Ovary (tissue), 9 donors: ENCODE measurements around the gene THAP11. TPM values are rescaled to one million over a fixed set of nuclear protein-coding genes. Genes with fewer than 3 reads are reported as not detected.

Source experiments
- DNase-seq, 5 donors: peaks; one replicate each; pipeline ENCODE4 v3.0.0-alpha.2; 2019 to 2020
- H3K27ac ChIP-seq, 2 donors: fragments of 200-600 bp; one replicate each; pipeline versions ENCODE4 v1.5.1 to v1.8.0; 2019 to 2022
- H3K27me3 ChIP-seq: fragments of 200-600 bp; one replicate; pipeline ENCODE4 v1.8.0; 2022
- H3K36me3 ChIP-seq: fragments of 200-600 bp; sonication (generic); one replicate; pipeline ENCODE4 v1.5.1; 2019
- H3K4me1 ChIP-seq: one replicate; pipeline ENCODE4 v1.8.1; 2013; ENCODE audit warnings: mild to moderate bottlenecking, moderate library complexity; ENCODE audit not compliant: insufficient read depth
- H3K4me3 ChIP-seq: fragments of 200-600 bp; sonication (generic); one replicate; pipeline ENCODE4 v1.5.1; 2017
- H3K9me3 ChIP-seq, 2 donors: fragments of 200-600 bp in 1 of 2; sonication (generic) in 1 of 2; one replicate each; pipeline versions ENCODE4 v1.5.1 to v1.8.1; 2013 to 2019; ENCODE audit warnings: mild to moderate bottlenecking in 1 of 2, moderate library complexity in 1 of 2
- CTCF ChIP-seq, 3 donors: fragments of 450-650 bp in 2 of 3; fragments of 200-600 bp in 1 of 3; IDR thresholded peaks; one replicate each; pipeline versions ENCODE4 v1.5.1 to v1.8.0; 2016 to 2022; ENCODE audit warnings: antibody characterized with exemption in 3 of 3, mild to moderate bottlenecking in 1 of 3
- EP300 ChIP-seq: sonication (generic); formaldehyde crosslinking; IDR thresholded peaks from one replicate; pipeline ENCODE4 v1.6.1; 2017; ENCODE audit warnings: antibody characterized with exemption
- POLR2A ChIP-seq: fragments of 450-650 bp; IDR thresholded peaks from one replicate; pipeline ENCODE4 v1.6.1; 2017; ENCODE audit warnings: antibody characterized with exemption, mild to moderate bottlenecking, moderate library complexity
- WGBS, 3 donors: extraction: QIAGEN DNeasy Blood & Tissue Kit in 1 of 3; methylation state at CpG; one replicate each; pipeline versions ENCODE4 v1.1.5 to v1.1.7; 2013 to 2017; 5-methylcytosine and 5-hydroxymethylcytosine counted together
- intact Hi-C, 4 donors: fragments of 100-400 bp; cut with DNase I; formaldehyde crosslinking; loops; one replicate each; pipeline versions ENCODE4 v1.11.0 to v1.15.1; 2022 to 2023
- polyA plus RNA-seq, 2 donors: library from polyadenylated mRNA; stranded (reverse); fragments of 200-250 nt in 1 of 2; fragments of 350-450 nt in 1 of 2; fragmentation: Illumina TruSeq in 1 of 2; extraction: RNeasy Lipid Tissue Mini Kit (QIAGEN cat#74804) in 1 of 2; gene quantifications; one replicate each; pipeline ENCODE4 v1.2.3, GENCODE V29; 2013 to 2014
- total RNA-seq, 7 donors: library from RNA; depleted of rRNA in 2 of 7; stranded (reverse); fragments of >200 nt in 2 of 7; fragmentation: NEBNext Ultra II Directional in 3 of 7; extraction: Animal tissue kit (Norgen Biotek cat#: 25700) in 3 of 7; gene quantifications; one replicate each; pipeline versions ENCODE4 v1.1.0 to v1.2.4, GENCODE V29; 2016 to 2023
- donor health status: DM: no; HTN: no; CAD: no; lungs with moderate emphysema.
- donor health status: DM: no; HTN: no; CAD: no.
- donor health status: Bipolar disorder and iron deficiency.
- donor health status: DM: yes; HTN: yes; CAD: no.
- donor health status: DM: no; HTN: no; CAD: no.
- donor health status: DM: yes; HTN: yes; CAD: no.

Gene THAP11
- total and polyA plus RNA-seq, 9 donors = 17.3 to 59.7 (median 42.9) TPM

DNA sequence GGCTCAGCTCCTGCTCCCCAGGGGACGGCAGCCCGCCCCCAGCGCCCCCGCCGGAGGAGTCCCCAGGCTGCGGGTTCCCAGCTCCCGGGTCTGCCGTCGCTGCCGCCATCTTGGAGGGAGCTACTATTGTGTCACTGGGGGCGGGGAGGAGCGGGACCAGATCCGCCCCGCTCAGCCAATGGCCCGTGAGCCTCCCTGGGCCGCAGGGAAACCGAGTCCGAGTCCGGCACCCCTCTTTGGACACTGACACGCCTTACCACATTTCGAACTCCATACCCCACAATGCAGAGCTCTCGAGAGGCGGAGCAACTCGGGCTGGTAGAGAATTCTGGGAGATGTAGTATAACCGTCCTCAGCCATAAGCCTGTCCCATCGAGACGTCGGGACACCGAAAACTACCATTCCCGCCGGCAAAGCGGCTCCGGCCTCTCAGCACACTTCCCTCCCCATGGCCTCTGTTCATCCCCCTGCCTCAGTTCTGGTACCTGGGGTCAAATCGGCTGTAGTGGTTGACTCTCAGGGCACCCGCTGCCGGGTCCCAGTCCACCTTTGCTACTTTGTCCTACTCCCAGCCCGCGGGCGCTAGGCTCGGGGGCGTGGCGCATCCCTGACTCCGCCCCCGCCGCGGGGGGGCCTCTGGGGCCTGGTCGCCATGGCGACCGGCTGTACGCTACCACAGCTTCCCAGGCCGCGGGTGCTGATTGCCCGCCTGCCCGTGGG is 35.5 kb upstream of the THAP11 start, which contains the start of the genes RANBP10 and TSNAXIP1:
RANBP10 (minus strand) TSS at position 133 of the 720 bp plus-strand sequence; CDS start at position 109, 24 bp downstream.
TSNAXIP1 (plus strand) TSS at position 462 of the 720 bp plus-strand sequence. CDS start 261 bp downstream, outside the sequence.
- Histone ChIP-seq H3K27me3 (no peaks in the 10 kb centered on the region), H3K27ac (peak within 1 kb of the TSS; percentile 52 to 71), H3K4me3 (peak within 1 kb of the TSS; percentile 100), H3K9me3 (no peaks in the 10 kb centered on the region), H3K4me1 (peaks cover 4% of the 10 kb centered on the region), H3K36me3 (no peaks in the 10 kb centered on the region)
- WGBS, 3 donors = 1% methylated on average over 31 to 54 of the region's 54 CpGs
- DNase-seq = peak; percentile 95 to 97 (median 96)
- intact Hi-C loops = loop anchor here in 1 of 4 donors (10.0 kb wide), 1 partner anchor 132 kb away; no protein-coding TSS in a partner anchor
- no peak for TF ChIP-seq EP300
- peak; percentile 86 for TF ChIP-seq POLR2A

DNA sequence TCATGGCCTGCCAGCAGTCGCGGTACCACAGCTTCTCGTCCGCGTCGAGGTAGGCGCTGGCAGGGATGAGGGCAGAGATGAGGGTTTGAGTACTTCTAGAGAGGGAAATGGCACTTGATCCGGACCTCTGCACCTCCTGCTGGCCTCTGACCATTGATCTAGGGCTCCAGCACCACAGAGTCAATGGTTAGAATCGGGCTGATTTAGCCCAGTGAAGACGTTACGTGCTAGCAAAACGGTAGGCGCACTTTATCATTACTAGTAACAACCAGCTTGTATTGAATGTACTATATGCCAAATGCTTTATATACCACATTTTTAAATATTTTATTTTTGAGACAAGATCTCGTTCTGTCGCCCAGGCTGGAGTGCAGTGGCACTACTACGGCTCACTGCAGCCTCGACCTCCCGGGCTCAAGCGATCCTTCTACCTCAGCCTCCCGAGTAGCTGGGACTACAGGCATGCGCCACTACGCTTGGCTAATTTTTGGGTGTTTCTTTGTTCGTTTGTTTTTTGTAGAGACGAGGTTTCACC is 34.9 kb upstream of the THAP11 start:
- Histone ChIP-seq H3K4me3 (peak overlapping the region; percentile 100), H3K27me3 (no peaks in the 10 kb centered on the region), H3K27ac (no peak overlapping the region), H3K4me1 (peaks cover 4% of the 10 kb centered on the region), H3K9me3 (no peaks in the 10 kb centered on the region), H3K36me3 (no peaks in the 10 kb centered on the region)
- DNase-seq = no peak
- WGBS, 3 donors = 22 to 35% (median 24%) methylated on average over 17 to 24 of the region's 24 CpGs
- no peak for TF ChIP-seq CTCF (IDR thresholded peaks at IDR 0.05)
- no peak for TF ChIP-seq POLR2A
- TF ChIP-seq EP300 = no peak
- intact Hi-C loops = loop anchor here in 1 of 4 donors (10.0 kb wide), 1 partner anchor 132 kb away; no protein-coding TSS in a partner anchor

DNA sequence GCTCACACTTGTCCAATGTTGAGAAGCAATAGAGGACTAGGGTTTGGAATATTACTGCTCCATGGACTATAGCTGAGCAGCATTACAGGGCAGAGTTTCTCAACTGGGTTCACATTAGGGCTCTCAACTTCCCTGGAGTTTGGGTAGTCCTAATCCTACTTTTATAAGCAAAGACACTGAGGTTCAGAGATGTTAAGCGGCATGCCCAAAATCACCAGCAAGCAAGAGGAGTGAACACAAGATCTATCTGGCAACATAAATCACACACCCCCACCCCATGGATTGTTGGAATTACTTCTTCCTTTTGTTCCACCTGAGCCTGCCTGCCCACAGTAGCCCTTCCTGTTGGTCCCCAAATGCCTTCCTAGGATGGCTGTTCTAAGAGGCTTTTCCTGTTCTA is 30.2 kb upstream of the THAP11 start:
- no peaks in the 10 kb centered on the region for H3K27me3 ChIP-seq
- H3K27ac ChIP-seq = no peak overlapping the region
- H3K36me3 ChIP-seq = no peaks in the 10 kb centered on the region
- H3K4me1 ChIP-seq = no peaks in the 10 kb centered on the region
- WGBS, 3 donors = 92 to 100% (median 98%) methylated on average over 1 of the region's 1 CpG
- intact Hi-C loops = no loop called here
- no peak overlapping the region for H3K4me3 ChIP-seq
- TF ChIP-seq CTCF (IDR thresholded peaks at IDR 0.05) (no peak), POLR2A (no peak), EP300 (no peak)
- DNase-seq = no peak
- H3K9me3 ChIP-seq = no peaks in the 10 kb centered on the region

GRCh38 chr16:67814567-67814966 is 27.6 kb upstream of the THAP11 start:
- intact Hi-C loops = no loop called here
- TF ChIP-seq EP300 (no peak), POLR2A (no peak), CTCF (IDR thresholded peaks at IDR 0.05) (no peak)
- Histone ChIP-seq H3K9me3 (no peaks in the 10 kb centered on the region), H3K27ac (no peak overlapping the region), H3K4me3 (no peak overlapping the region), H3K4me1 (no peaks in the 10 kb centered on the region), H3K36me3 (no peaks in the 10 kb centered on the region), H3K27me3 (no peaks in the 10 kb centered on the region)
- no peak for DNase-seq
- WGBS, 3 donors = 79 to 84% (median 83%) methylated on average over 8 of the region's 8 CpGs
